PC-9 (cell line): ENCODE measurements around the gene MATCAP1.

Source experiments
- EZH2 ChIP-seq: fragments of 200-600 bp; sonication (generic); IDR thresholded peaks from 2 replicates; pipeline ENCODE4 v1.8.0; 2017; ENCODE audit warnings: antibody characterized with exemption, low read depth
- TF ChIP-seq, protein P1 (sequence below): fragments of 200-600 bp; sonication (generic); conservative IDR thresholded peaks from 2 replicates; pipeline ENCODE4 v1.6.1; 2017; ENCODE audit warnings: mixed run types, antibody characterized with exemption, mild to moderate bottlenecking, moderate library complexity

DNA sequence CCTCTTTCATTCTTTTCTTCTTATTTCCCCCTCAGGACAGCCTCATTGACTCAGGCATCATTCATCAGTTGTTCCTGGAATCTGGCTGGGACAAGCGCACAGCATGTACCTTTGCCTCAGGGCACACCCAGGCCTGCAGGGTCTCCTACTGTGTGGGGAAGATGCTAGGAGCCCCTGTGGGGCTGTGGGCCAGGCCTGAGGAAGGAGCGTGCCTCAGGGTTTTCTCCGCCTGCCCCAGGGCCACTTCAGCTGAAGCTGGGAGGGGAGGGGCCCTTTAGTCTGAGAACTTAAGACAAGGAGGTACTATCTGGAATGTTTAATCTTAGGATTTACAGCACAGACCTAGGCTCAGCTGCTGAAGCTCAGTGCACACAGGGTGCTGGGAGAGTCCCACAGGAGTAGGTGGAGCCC, 23.1 kb upstream of the MATCAP1 start:
- TF ChIP-seq, protein P1, sequence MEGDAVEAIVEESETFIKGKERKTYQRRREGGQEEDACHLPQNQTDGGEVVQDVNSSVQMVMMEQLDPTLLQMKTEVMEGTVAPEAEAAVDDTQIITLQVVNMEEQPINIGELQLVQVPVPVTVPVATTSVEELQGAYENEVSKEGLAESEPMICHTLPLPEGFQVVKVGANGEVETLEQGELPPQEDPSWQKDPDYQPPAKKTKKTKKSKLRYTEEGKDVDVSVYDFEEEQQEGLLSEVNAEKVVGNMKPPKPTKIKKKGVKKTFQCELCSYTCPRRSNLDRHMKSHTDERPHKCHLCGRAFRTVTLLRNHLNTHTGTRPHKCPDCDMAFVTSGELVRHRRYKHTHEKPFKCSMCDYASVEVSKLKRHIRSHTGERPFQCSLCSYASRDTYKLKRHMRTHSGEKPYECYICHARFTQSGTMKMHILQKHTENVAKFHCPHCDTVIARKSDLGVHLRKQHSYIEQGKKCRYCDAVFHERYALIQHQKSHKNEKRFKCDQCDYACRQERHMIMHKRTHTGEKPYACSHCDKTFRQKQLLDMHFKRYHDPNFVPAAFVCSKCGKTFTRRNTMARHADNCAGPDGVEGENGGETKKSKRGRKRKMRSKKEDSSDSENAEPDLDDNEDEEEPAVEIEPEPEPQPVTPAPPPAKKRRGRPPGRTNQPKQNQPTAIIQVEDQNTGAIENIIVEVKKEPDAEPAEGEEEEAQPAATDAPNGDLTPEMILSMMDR = no peak
- no peak for TF ChIP-seq EZH2
